ENCODE results near the gene SMG6. TPM values are rescaled to one million over a fixed set of nuclear protein-coding genes. Genes with fewer than 3 reads are reported as not detected.
"Not testable (repeated sequence)": the region's sequence is repeated elsewhere in the genome, so short reads cannot be mapped to it uniquely, and the experiment has no call there.

The SMG6 gene
- total RNA-seq, 1 donor = 42.7 TPM

- Histone ChIP-seq H3K27me3 (ENCODE audit: insufficient read depth, low read length) (peaks cover 28% of the 10 kb centered on the region), H3K4me1 (ENCODE audit: insufficient read depth, low read length) (peaks cover 17% of the 10 kb centered on the region), H4K20me1 (ENCODE audit: insufficient read depth, low read length) (no peaks in the 10 kb centered on the region), H3K4me3 (ENCODE audit: insufficient read depth, low read length) (no peak overlapping the region), H3K4me2 (ENCODE audit: insufficient read depth, low read length) (no peak overlapping the region), H3K79me2 (ENCODE audit: insufficient read depth, low read length) (no peaks in the 10 kb centered on the region), H2AFZ (ENCODE audit: low read length) (no peak overlapping the region), H3K9me3 (ENCODE audit: low read depth, low read length) (no peaks in the 10 kb centered on the region), H3K27ac (ENCODE audit: low read depth, low read length) (no peak overlapping the region), H3K36me3 (ENCODE audit: insufficient read depth, low read length) (no peaks in the 10 kb centered on the region)
- no peak for DNase-seq (ENCODE audit: insufficient read length, low spot score, missing footprints)
- no peak for TF ChIP-seq CTCF (IDR thresholded peaks at IDR 0.05; ENCODE audit: extremely low read depth, low read depth, low read length)
Measured at GRCh38 chr17:2016494-2016893, 287.1 kb downstream of the SMG6 start.

- DNase-seq (ENCODE audit: insufficient read length, low spot score, missing footprints) = no peak
- Histone ChIP-seq H3K4me3 (ENCODE audit: insufficient read depth, low read length) (no peak overlapping the region), H3K9me3 (ENCODE audit: low read depth, low read length) (no peaks in the 10 kb centered on the region), H3K36me3 (ENCODE audit: insufficient read depth, low read length) (no peaks in the 10 kb centered on the region), H3K4me2 (ENCODE audit: insufficient read depth, low read length) (no peak overlapping the region), H3K27ac (ENCODE audit: low read depth, low read length) (no peak overlapping the region), H4K20me1 (ENCODE audit: insufficient read depth, low read length) (no peaks in the 10 kb centered on the region), H3K79me2 (ENCODE audit: insufficient read depth, low read length) (no peaks in the 10 kb centered on the region), H3K27me3 (ENCODE audit: insufficient read depth, low read length) (peaks cover 19% of the 10 kb centered on the region), H3K4me1 (ENCODE audit: insufficient read depth, low read length) (peaks cover 21% of the 10 kb centered on the region), H2AFZ (ENCODE audit: low read length) (no peak overlapping the region)
- TF ChIP-seq CTCF (IDR thresholded peaks at IDR 0.05; ENCODE audit: extremely low read depth, low read depth, low read length) = no peak
Measured at GRCh38 chr17:2015314-2015713, 288.3 kb downstream of the SMG6 start.

GRCh38 chr17:2013994-2014317 lies 289.6 kb downstream of the SMG6 start:
- peak; percentile 62 for DNase-seq (ENCODE audit: insufficient read length, low spot score, missing footprints)
- Histone ChIP-seq H3K27ac (ENCODE audit: low read depth, low read length) (no peak overlapping the region), H3K9me3 (ENCODE audit: low read depth, low read length) (no peaks in the 10 kb centered on the region), H3K27me3 (ENCODE audit: insufficient read depth, low read length) (peaks cover 7% of the 10 kb centered on the region), H3K4me1 (ENCODE audit: insufficient read depth, low read length) (peaks cover 21% of the 10 kb centered on the region), H3K36me3 (ENCODE audit: insufficient read depth, low read length) (no peaks in the 10 kb centered on the region), H4K20me1 (ENCODE audit: insufficient read depth, low read length) (no peaks in the 10 kb centered on the region), H3K4me3 (ENCODE audit: insufficient read depth, low read length) (no peak overlapping the region), H3K79me2 (ENCODE audit: insufficient read depth, low read length) (no peaks in the 10 kb centered on the region), H2AFZ (ENCODE audit: low read length) (no peak overlapping the region), H3K4me2 (ENCODE audit: insufficient read depth, low read length) (no peak overlapping the region)
- TF ChIP-seq CTCF (IDR thresholded peaks at IDR 0.05; ENCODE audit: extremely low read depth, low read depth, low read length) = no peak

GRCh38 chr17:2013220-2013993 lies 290.2 kb downstream of the SMG6 start:
- peaks cover 21% of the 10 kb centered on the region for H3K4me1 ChIP-seq (ENCODE audit: insufficient read depth, low read length)
- H3K4me2 ChIP-seq (ENCODE audit: insufficient read depth, low read length); H3K9me3 ChIP-seq (ENCODE audit: low read depth, low read length); H3K4me3 ChIP-seq (ENCODE audit: insufficient read depth, low read length); H2AFZ ChIP-seq (ENCODE audit: low read length); H3K27me3 ChIP-seq (ENCODE audit: insufficient read depth, low read length); H3K36me3 ChIP-seq (ENCODE audit: insufficient read depth, low read length); H3K79me2 ChIP-seq (ENCODE audit: insufficient read depth, low read length); H4K20me1 ChIP-seq (ENCODE audit: insufficient read depth, low read length); H3K27ac ChIP-seq (ENCODE audit: low read depth, low read length): not testable (repeated sequence)
- peak; percentile 23 for DNase-seq (ENCODE audit: insufficient read length, low spot score, missing footprints)

Data from osteoblast (primary cell).